GM19328 (cell line): ENCODE measurements around the gene ISG20.

Experiments used
- ATAC-seq: cut with Tn5 transposase; IDR thresholded peaks from one replicate; pipeline ENCODE4 v1.9.1; 2021; ENCODE audit warnings: mild to moderate bottlenecking, moderate library complexity; ENCODE audit not compliant: unreplicated experiment

ISG20 gene

DNA sequence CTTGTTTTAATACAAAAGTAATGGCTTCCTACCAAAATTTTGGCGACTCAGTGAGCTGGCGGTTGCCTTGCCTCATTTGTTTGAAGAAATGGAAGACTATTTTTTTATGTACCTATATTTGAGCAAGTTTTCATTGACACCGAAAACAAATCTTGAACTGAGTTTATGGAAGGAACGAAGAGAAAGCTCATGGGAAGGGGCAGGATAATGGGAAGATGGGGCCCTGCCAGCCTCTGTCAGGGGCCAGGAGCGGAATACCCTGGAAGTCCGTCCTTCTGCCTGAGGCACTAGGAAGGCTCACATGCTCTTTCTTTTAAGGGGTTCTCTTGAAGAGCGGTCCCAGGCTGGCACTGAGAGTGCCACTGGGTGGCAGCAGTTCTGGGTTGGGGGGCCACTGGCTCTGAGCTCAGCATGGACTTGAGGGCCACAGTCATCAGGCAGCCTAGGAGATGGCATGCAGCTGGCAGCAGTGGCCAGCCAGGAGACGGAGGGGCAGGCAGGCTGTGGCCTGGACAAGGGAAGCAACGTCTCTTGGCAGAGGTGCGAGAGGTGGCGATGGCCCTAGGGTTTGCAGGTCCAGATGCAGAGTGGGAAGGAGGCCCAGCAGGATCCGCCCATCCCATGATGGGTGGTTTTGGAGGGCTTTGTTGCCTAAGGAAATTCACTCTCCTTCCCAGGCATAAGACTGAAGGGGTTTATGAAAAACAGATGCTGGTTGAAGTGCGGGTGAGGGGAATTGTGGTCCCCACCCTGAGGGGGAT is 41.6 kb downstream of the ISG20 start:
- no peak for ATAC-seq

DNA sequence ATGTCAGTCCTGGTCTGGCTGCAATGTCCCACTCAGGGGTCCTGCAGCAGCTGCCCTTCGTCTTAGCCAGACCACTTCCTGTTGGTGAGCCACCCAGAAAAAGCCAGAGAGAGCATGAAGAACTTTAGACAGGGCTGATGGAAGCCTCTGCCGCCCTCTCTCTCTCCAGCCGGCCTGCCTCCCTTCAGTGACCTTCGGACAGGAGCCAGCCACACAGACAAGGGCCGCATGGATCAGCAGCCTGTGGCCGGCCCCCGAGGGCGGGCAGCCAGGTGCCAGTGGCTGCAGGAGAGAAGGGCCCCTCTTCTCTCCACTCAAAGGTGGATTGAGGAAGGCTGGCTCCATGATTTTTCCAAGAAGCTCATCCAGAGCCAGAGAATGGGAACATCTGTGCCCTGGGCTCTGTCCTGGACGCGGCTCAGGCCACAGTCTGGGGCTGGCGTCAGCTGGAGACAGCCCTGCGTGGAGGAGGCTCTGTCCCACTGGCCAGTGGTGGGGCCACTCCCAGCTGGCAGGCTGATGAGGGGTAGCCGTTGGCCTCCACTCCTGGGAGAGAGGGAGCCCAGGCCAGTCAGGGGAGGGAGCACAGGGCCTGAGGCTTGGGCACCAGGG is 42.9 kb downstream of the ISG20 start:
- no peak for ATAC-seq

DNA sequence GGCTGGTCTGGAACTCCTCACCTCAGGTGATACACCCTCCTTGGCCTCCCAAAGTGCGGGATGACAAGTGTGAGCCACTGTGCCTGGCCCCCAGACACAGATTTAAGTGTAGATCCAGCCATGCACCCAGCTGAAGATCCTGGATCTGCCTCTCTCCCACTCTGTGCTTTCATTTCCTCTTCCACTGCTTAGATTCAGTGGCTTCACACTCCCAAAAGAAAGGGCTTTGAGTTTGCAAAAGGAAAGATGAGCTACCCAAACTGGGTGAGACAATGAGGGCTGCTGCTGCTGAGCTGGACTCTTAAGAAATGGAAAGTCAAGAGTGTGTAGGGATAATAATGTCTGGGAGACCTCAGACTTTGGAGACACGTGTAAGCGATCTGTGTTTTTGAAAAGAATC is 45.5 kb downstream of the ISG20 start:
- no peak for ATAC-seq

DNA sequence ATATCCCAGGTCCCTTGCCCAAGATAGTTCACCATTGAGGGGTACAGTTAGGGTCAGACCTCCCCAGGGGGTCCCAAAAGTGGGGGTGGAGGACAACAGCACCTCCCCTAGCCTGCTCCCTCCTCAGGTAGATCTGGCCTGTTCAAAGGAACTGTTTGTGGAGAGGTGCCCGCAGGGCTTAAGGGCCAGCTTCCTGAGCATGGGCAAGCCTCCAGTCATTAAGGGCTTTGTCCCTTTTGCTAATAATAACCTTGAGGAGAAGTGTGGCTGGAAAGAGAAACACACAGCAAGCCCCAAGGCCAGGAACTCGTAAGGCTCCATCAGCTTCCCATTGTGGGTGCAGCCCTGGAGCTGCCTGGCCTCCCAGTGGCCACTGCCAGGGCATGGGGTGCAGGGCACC is 47.4 kb downstream of the ISG20 start:
- ATAC-seq = no peak

DNA sequence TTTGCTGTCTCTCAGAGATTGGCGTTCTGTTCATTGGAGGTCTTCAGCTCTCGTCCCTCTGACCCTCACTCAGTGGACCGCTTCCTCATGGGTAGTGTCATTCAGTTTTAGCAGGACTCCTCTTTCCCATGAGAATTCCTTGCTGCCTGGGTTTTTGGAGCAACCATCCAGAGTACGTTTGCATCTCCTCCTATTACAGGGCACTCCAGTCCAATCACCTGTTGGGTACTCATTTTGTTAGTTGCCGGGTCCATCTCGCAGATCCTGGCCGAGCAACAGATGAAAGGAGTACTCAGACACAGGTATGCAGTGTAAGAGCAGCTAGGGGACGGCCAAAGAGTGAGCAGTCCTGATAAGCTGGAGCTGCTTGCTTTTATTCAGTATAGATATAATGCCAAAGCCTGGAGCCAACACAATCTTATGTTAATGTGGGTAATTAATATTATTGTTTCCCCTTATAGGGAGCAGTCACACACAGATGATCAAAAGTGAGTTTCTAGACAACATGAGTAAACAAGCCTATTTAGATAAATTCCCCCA is 49.6 kb downstream of the ISG20 start:
- no peak for ATAC-seq

DNA sequence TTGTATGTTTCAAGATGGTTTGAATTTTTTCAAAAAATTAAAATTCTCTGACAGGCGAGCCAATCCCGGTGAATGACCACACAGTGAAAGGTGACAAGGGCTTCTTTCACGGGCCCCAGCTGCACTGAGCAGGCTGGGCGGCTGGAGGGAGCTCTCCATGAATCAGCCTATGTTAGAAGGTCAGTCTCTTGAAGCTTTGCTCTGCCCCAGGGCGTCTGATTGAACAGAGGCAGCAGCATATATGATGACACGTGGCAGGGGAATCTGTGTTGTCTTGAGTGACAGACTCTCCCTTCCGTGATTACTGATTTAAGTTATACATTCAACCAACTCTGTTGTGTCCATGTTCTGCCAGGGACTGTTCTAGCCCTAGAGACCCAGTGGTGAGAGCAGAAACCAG is 51.5 kb downstream of the ISG20 start:
- ATAC-seq = no peak

DNA sequence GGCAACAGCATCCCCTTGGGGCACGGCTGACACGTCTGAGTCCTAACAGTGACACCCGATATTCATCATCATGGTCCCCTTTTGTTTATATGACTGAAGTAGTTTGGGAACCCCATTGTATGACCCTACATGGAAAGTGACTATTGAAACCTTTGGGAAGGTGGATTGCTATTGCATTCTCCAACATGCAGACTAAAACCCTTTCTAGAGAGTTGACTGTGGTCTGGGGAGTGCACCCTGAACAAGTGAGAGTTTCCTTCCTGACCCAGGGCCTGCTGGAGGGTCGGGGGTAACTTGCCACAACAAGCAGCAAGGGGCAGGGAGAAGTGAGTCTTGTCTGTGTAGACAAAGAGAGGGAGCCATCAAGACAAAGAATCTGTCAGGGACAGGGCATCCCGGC is 54.4 kb downstream of the ISG20 start:
- ATAC-seq = no peak

DNA sequence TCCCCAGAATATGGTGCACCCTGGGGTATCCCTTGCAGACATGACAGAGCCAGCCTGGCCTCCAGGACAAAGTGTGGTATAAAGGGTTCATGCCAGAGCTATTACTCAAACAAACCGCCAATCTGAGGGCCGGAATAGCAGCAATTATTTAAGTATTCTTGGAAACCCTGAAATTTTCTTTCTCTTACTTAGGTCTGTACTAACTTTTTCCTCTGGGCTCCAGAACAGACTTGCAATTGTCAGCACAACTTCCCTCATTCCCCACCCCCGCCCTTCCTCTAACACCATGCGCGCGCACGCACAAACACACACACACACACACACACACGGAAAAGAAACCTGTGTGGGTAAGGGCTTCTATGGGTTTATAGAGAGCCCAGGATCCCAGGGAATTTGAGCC is 56.3 kb downstream of the ISG20 start:
- ATAC-seq = no peak

DNA sequence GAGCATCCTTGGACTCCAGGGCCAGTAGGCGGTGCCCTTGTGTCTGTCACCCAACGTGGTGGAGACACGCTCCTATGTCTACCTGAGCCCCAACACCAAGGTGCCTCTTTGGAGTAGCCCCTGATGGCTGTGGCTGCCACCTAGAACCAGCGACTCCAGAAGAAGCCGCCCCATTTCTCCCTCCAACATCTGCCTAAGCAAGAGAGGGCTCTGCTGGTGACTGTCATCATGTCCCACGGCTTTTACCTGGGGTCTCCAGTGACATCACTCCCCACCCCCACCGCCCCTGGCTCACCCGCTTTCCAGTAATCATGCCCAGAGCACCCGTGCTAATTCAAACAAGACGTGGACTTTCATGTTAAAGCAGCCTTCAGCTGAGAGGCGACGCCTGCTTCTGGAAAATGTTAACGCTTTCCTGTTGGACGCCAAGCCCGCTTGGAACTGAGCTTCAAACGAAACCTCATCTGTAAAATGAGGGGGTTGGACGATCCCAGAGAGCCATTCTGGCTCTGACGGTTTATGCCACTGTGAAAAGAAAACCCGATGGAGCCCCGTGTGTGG is 57.0 kb downstream of the ISG20 start:
- no peak for ATAC-seq

DNA sequence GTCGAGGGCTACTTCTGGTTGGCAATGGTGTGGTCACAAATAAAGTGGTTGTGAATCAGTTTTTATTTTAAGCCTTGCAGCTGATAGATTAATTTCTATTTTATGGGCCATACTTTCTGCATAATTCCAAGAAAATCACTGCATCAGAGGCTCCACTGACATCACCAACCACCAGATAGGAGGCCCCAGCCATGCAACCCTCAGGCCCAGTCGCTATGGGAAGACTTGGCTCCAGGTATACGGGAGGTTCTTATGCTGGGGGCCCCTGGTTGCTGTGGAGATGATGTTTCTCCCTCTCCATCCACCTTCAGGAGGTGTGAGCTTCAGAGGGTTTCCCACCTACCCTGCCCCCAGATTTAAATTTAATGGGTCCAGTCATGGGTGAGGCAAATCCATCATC is 57.4 kb downstream of the ISG20 start:
- no peak for ATAC-seq

DNA sequence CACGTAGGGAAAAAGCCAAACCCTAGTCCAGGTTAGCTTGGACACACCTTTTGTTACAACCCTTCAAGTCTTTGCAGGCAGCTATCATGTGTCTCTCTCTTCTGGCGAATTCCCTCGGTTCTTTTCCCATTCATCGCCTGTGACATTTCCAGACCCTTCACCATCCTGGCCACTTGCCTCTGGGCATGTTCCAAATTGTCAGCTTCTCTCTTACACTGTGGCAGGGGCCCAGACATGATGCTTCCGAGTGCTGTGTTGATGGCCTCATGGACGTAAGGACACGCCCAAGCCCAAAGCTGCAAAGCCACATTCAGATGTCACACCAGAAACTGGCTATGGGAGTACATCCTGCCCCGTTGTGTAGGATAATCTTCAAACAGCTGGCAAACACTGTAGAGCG is 58.5 kb downstream of the ISG20 start:
- no peak for ATAC-seq

DNA sequence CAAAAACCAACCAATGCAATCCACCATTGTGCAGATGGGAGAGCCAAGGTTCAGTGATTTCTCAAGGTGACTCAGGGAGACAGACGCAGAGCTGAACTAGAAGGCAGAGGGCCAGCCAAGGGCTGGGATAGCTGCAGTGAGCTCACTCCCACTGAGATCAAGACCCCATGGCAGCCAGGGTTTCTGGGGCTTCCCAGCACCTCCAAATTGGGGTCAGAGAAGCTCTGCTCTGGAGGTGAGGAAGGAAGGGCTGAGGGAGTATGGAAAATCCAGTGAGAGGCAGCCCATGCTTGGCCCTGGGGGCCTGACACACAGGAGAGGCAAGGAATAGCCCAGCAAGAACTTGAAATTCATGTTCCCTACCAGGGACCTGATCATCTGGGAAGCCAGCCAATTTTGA is 61.0 kb downstream of the ISG20 start:
- ATAC-seq = no peak

DNA sequence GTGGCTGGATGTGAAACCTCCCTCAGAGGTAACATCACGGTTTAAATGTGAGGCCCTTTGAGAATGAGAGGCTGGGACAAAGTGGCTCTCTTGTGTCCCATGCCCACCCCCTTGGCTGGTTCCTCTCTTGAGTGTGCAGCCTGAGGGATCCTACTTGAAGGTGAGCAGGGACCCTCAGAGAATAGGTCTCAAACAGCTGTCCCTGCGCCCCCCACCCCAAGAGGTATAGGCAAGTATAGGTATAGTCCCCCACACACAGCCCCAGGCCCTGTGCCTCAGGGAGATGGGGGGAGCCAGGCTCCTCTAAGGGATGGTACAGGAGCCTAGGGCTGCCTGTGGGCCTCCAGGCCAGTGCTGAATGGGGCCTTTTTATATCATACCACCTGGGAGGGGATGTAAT is 61.9 kb downstream of the ISG20 start:
- no peak for ATAC-seq

DNA sequence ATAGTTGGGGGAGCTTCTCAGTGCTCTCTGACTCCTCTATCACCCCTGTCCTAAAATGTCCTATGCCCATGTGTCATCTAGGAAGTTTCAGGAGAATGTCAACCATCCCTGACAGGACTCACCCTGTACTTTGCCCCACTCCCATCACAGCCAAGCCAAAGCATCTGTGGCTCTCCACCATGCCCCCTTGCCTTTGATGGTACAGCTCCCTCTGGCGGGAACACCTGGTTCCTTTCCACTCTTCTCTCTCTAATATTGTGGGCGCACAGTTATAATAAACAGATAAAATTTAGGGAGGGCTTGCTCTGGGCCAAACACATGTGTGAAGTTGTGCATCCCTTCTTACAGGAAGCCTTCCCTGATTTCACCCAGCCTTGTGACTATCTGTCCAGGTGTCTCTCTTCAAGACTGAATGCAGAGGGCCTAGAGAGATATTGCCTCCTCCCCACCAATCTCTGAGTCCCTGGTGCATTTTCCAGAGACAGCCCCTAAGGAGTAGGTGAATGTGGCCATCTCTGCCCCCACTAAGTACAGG is 62.8 kb downstream of the ISG20 start:
- ATAC-seq = no peak

DNA sequence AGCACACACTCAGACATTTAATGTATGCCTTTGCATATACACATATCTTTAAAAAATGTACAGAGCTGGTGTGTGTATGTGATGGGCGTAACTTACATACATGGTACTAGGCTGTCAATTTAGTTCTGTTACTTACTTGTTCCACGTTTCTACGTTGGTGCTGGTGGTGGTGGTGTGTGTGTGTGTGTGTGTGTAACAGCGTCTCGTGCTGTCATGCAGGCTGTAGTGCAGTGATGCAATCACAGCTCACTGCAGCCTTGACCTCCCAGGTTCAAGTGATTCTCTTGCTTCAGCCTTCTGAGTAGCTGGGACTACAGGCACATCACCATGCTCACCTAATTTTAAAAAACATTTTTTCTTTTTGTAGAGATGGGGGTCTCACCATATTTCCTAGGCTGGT is 64.2 kb downstream of the ISG20 start:
- ATAC-seq = no peak

DNA sequence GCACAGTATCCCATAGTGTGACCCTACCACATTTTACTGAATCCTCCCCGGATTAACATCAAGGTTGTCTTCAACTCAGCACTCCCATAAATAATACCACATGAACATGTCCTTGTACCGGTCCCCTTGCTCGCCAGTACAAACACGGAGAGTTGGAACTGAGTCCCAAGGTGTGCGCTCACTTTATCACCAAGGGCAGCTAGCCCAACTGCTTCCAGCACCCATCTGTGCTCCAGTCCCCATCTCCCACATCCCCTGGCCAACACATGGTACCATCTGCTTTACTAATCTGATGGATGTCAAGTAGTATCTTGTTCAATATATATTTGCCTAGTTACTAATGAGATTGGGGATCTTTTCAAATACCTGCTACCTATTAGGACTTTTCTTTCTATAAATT is 64.7 kb downstream of the ISG20 start:
- ATAC-seq = no peak

DNA sequence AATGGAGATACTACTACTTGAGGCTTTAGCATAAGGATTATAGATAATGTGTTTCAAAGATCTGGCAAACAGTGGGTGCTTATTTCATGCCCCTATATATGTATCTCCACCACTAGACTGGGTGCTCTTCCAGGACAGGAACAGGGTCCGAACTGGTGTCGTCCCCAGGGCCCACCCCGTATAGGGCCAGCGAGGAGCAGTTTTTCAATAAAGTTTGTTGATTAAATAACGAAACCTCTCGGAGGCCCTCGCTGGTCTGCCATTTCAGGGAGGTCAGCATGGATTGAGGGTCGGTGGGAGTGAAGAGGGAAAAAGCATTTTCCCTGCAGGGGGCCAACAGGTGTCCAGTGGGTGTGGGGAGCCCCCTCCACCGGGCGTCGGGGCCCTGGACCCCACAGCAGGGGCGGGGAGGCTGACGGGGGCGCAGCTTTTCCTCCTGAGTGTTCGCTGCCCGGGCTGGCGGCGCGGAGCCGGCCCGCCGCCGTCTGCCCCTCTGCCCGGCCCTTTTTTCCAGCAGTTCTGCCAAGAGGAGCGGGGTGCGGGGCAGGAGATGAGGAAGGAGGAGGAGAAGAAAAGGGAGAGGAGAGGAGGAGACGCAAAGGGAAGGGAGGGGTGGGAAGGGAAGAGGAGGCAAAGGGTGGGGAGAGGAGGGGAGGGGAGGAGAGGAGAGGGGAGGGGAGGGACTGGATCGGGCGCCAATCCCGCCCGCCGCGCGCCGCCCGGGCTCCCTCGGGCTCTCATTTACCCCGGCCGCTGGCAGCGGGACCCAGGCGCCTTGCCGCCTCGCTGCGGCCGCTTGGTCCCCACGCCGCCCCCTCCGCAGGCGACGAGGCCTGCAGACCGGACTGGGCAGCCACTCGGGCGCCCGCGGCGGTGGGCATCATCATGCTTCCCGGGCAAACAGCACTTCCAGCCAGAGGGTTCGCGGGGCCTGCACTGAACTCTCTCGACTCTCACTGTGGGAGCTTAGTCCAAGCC is 66.3 kb downstream of the ISG20 start:
- no peak for ATAC-seq

DNA sequence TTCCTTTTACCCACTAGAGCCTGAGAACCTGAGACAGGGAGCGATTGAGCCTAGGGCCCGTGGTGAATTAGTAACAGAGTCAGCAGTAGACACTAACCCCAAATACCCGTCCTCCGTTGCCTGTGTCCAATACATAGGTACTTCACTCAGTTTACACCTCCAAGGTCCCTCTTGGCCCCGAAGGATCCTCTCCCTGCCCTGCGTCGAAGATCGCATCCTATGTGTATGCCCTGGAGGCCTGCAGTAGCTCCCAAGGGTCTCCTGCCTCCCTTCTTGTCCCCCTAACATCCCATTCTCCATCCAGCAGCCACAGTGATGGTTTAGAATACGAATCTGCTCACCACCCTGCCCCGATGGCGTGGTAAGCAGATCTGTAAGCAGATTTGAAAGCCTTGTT is 67.0 kb downstream of the ISG20 start:
- ATAC-seq = no peak
